NCI-H526 treated with DMSO at 0.1 percent for 48 hours (cell line): ENCODE measurements around the gene GRK2.
"Not testable (repeated sequence)": the region's sequence is repeated elsewhere in the genome, so short reads cannot be mapped to it uniquely, and the experiment has no call there.

Source experiments
- DNase-seq: peaks from one replicate; lab custom pipeline; 2025; lab: John Stamatoyannopoulos, UW

GRK2 gene

GRCh38 chr11:67266449-67267187 is at the start of gene GRK2:
Gene GRK2, plus strand, starts transcription at chr11:67266473. Its CDS starts 227 bp downstream, at chr11:67266700.
- no peak for DNase-seq

- no peak for DNase-seq
Measured at GRCh38 chr11:67227726-67228125, 38.5 kb upstream of the GRK2 start.

- DNase-seq = no peak
Measured at GRCh38 chr11:67230406-67230805, 35.9 kb upstream of the GRK2 start.

- DNase-seq = no peak
Measured at GRCh38 chr11:67230886-67231285, 35.4 kb upstream of the GRK2 start.

- no peak for DNase-seq
Measured at GRCh38 chr11:67233584-67234190, 32.6 kb upstream of the GRK2 start.

- not testable (repeated sequence) for DNase-seq
Measured at GRCh38 chr11:67234571-67234970, 31.7 kb upstream of the GRK2 start.

- DNase-seq = no peak
Measured at GRCh38 chr11:67237574-67237973, 28.7 kb upstream of the GRK2 start.

- DNase-seq = no peak
Measured at GRCh38 chr11:67238894-67239782, 27.1 kb upstream of the GRK2 start.

GRCh38 chr11:67239783-67240575 is 26.3 kb upstream of the GRK2 start:
- DNase-seq = peak; percentile 99

GRCh38 chr11:67240576-67241389 is 25.5 kb upstream of the GRK2 start:
- DNase-seq = peak; percentile 28

- no peak for DNase-seq
Measured at GRCh38 chr11:67242548-67242947, 23.7 kb upstream of the GRK2 start.

- DNase-seq = no peak
Measured at GRCh38 chr11:67243051-67243450, 23.2 kb upstream of the GRK2 start.

GRCh38 chr11:67245046-67245445 is 21.2 kb upstream of the GRK2 start:
- no peak for DNase-seq

GRCh38 chr11:67247946-67248550 is 18.2 kb upstream of the GRK2 start:
- no peak for DNase-seq

- no peak for DNase-seq
Measured at GRCh38 chr11:67248653-67249052, 17.6 kb upstream of the GRK2 start.

GRCh38 chr11:67250059-67251043 is 15.9 kb upstream of the GRK2 start:
- DNase-seq = no peak

GRCh38 chr11:67251841-67252240 is 14.4 kb upstream of the GRK2 start:
- no peak for DNase-seq

- no peak for DNase-seq
Measured at GRCh38 chr11:67252831-67253239, 13.4 kb upstream of the GRK2 start.

- DNase-seq = no peak
Measured at GRCh38 chr11:67253872-67254624, 12.2 kb upstream of the GRK2 start.
